Vagina (tissue), 2 donors: ENCODE results near the gene KCNQ2.

Experiments used
- POLR2A ChIP-seq, 2 donors: fragments of 450-650 bp; IDR thresholded peaks; one replicate each; pipeline ENCODE4 v1.6.1; 2017; ENCODE audit warnings: antibody characterized with exemption in 2 of 2, mild to moderate bottlenecking in 2 of 2, moderate library complexity in 2 of 2
- TF ChIP-seq, protein P1 (sequence below), 3 experiments: fragments of 450-650 bp in 2 of 3; fragments of 200-600 bp in 1 of 3; sonication (generic) in 1 of 3; IDR thresholded peaks; one replicate each; pipeline ENCODE4 v1.5.1; 2017 to 2019; ENCODE audit warnings: antibody characterized with exemption in 3 of 3, mild to moderate bottlenecking in 2 of 3, moderate library complexity in 2 of 3

DNA sequence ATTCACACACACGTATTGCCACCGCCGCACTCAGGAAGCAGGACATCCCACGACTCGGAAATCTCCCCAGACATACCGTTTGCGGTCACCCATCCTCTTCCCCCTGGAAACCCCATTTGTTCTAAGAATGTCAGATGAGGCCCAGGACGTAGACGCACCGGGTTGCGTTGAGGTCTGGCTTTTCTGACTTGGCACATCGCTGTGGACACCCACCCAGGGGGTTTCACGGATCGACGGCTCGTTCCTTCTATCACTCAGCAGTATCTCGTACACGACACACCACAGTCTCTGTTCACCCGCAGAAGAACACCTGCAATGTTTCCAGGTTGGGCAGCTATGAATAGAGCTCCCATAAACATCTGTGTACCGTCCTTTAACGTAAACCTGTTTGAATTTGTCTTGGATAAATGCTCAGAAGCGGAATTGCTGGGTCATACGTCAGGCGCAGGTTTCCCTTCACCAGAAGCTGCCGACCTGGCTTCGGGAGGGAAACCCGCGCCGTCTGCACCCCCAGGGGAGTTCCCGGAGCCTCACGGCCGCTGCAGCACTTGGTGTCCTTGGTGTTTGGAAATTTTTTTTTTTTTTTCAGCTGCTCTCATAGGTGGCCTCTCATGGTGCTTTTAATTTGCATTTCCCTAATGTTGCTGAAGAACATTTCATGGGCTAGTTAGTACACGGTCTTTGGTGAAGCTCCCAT lies 35.8 kb upstream of the KCNQ2 start:
- TF ChIP-seq, protein P1, sequence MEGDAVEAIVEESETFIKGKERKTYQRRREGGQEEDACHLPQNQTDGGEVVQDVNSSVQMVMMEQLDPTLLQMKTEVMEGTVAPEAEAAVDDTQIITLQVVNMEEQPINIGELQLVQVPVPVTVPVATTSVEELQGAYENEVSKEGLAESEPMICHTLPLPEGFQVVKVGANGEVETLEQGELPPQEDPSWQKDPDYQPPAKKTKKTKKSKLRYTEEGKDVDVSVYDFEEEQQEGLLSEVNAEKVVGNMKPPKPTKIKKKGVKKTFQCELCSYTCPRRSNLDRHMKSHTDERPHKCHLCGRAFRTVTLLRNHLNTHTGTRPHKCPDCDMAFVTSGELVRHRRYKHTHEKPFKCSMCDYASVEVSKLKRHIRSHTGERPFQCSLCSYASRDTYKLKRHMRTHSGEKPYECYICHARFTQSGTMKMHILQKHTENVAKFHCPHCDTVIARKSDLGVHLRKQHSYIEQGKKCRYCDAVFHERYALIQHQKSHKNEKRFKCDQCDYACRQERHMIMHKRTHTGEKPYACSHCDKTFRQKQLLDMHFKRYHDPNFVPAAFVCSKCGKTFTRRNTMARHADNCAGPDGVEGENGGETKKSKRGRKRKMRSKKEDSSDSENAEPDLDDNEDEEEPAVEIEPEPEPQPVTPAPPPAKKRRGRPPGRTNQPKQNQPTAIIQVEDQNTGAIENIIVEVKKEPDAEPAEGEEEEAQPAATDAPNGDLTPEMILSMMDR (IDR thresholded peaks at IDR 0.05): no peak
- no peak for TF ChIP-seq POLR2A (IDR thresholded peaks at IDR 0.05)
